ENCODE measurements around the gene SPDEF.

SPDEF gene

DNA sequence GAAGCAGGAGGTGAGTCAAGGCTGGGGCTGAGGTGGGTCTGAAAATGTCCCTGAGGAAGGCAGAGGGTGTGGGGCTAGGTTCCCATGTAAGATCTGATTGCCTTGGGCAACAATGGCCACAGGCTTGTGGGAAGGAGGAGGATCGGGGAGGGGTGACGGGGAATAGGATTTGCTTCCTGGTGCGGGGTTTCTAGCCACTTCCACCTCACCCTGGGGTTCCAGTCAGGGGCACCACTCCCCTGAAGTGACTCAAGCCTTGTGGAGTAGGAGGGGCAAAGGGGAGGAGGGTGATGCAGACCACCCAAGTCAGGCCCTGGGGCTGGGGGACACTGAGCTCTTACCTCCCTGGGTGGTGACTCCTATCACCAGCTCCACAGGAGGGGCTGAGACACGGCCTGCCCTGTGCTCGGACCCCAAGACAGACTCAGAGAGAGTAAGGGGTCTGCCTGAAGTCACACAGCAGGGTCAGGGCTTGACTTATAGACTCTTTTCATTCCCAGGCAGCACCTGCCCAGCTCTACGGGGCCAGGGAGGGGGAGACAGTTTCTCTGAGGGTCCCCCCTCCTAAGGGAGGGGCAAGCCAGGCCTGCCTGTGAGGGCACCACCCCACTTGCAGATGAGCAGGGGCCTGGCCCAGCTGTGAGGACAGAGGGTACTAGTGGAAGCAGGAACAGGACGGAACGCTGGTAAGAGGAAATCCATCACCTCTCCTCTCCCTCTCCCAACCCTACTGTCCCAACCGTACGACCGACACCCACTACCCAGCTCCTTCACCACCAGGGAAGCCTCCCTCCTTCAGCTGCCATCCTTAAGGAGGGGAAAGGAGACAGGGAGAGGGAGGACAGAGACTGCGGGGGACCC, 12.4 kb upstream of the SPDEF start:
- intact Hi-C loops (cut with DNase I): no loop called here

DNA sequence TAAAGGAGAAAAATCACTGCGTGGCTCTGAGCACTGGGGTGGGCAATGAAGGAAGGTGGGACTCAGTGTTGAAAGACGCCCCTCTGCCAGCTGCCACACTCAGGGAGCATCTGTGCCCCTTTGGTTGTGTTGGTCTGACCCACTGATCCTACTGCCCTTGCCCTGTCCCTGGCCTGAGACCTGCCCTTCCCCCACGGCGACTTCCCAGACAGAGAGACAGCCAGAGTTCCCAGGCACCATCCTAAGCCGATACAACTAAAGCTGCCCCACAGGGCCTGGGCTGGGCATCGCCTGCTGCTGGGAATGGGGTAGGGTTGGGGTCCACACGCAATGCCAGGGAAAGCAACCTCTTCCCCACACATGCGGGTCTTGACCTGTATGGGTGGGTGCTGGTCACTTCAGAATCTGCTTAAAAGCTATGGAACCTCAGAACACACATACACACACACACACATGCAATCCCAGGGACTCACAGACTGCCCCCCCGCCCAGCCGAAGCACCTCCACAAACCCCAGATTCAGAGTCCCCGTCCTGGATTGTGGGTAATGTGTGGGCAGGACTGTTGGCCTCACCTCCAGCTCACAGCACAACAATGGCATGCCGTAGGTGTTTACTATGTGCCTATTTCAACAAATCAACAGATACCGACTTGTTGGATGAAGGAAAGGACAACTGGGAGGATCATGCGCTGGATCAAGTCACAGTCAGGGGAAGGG, 10.9 kb upstream of the SPDEF start:
- intact Hi-C loops (cut with DNase I): no loop called here
- no peak for DNase-seq

More for the DNA sequence above, 12.4 kb upstream of the SPDEF start:
- DNase-seq: no peak

DNA sequence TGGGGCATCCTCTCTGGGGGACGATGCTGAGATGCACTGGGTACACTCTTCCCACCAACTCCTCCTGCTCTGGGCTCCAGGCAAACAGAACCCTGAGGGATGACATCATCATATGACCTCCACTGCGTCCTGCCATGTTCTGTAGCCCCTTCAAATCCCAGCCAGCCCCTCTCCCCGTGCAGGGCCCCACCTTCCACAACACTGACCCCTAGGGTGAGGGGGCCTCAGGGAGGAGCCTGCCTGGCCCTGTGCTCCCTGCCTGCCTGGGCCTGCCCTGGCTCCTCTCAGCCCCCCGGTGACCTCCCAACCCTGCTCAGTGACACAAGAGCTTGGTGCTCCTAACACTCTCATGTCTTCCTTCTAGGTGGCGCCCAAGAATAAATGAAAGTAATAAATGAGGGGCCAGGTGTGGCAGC, 9.6 kb upstream of the SPDEF start:
- intact Hi-C loops (cut with DNase I): no loop called here
- DNase-seq: no peak

DNA sequence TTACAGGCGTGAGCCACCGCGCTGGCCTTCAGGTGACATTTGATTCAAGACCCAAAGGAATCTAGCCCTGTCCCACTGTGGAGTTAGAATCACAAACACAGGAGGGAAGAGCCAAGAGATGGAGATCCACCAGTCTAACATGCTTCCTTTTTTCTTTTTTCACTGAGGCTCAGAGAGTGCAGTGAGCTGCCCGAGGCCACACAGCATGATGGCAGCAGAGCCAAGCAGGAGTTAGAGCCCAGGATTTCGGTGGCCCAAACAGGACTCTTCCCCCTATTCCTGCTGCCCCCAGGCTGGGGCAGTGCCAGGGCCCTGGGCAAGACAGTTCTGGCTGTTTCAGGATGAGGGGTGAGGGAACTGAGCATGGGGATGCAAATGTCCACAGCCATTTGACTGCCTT, 8.1 kb upstream of the SPDEF start:
- DNase-seq: no peak
- intact Hi-C loops (cut with DNase I): no loop called here

DNA sequence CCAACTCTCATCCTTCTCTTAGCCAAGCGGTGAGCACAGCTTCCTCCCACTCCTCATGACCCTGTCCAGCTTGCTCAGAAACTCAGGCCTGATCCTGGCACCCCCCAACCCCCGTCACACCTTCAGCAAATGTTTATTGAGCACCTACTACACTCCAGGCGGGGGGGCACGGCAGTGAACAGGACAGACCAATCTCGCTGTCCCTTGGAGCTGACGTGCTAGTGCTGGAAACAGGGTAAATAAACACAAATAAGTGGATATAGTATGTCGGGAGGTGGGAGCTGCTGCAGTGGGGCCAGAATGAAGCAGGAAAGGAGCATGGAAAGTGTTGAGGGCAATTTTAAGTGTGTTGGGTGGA, 7.4 kb upstream of the SPDEF start:
- DNase-seq: no peak
- intact Hi-C loops (cut with DNase I): no loop called here

DNA sequence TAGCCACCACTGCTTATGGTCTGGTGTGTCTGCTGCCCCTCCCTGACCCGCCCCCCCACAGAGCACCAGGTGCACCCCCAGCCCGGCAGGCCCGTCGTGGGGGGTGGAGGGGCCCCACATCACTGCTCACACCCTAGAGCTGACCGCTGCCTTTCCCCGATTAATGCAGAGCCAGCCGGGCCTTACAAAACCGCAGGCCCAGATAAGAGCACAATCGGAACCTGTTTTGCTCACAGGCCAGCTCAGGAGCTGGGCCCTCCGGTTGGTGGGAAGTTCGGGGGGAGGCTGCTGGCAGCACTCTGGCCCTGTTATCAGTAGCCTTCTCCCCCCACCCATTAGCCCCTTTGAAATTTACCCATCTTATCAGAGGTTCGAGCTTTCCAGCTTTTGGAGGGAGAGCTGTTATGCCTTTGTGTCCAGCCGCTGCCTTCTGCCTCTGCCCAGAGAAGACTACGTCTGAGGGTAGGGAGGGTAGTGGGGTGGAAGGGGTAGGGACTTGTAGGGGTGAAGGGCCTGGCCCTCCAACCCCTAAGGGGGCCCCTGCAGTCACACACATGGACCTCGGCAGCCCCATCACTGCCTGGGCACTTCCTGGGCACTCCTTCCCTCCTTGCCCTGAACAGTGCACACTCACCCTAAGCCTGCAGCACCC, 6.9 kb upstream of the SPDEF start:
- intact Hi-C loops (cut with DNase I): no loop called here
- no peak for DNase-seq

DNA sequence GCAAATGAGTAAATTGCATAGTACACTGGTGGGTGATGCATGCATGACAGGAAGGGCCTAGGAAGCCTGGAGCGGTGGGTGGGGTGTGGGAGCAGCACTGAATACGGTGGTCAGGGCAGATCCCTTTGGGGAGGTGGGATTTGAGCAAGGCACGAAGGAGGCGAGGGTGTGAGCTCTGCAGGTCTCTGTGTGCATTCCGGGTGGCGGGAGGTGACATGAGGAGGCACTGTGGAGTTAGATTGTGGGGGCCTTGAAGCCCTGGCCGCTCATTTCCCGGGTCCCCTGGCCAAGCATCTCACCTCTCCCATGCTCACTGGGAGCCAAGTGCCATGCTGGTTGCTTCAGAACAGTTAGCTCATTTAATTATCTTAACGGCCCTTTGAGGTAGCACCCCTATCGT, 6.2 kb upstream of the SPDEF start:
- no peak for DNase-seq
- intact Hi-C loops (cut with DNase I): no loop called here

DNA sequence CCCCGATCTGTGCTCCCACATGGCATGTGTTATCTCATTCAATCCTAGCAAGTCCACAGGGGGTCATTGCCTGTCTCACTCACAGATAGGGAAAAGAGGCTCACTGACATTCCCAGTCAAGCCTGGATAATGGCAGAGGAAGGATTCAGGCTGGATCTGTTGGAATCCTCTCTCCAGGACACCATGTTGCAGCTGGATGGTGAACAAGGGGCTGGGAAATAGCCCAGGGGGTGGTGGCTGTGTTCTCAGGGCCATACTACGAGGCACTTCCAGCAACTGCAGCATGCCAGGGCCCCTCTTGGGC, 5.0 kb upstream of the SPDEF start:
- no peak for DNase-seq
- intact Hi-C loops (cut with DNase I): no loop called here

DNA sequence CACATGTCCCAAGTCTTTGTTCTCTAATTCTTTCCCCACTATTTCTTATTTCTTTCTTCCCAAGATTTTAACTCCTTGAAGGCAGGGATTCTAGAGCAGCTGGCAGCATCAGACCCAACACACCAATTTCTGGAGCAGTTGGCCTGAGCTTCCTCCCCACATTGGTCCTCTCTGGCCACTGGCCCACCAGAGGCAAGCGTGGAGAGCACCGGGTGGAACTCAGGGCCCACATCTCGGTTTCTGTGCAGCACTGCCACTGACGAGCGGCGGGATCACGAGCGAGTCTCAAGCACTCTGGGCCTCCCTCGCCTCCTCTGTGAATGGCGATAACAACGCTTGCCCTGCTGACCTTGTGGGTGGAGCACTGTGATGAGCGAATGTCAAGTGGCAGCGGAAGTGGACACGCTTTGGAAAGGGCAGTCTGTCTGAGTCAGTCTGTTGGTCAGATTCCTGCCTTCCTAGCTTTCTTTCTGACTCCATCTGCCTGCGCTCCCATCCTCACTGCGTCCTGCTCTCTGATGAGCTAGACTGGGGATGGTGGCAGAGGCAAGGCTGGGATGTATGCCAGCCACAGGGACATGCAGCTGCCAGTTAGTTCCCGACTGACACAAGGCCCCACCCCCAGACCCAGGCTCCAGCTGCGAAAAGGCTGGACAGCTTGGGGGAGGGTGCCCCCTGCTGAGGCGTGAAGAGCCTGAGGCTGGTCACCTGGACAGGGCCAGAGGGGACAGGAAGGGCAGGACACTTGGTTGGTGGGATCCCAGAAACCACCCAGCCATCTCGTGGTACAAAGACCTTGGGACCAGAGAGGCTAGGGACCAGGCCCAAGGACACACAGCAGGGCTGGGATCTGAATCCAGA, 4.5 kb upstream of the SPDEF start:
- peak in 2 of 42 donors; percentile 7 to 16 for DNase-seq
- intact Hi-C loops (cut with DNase I): no loop called here

DNA sequence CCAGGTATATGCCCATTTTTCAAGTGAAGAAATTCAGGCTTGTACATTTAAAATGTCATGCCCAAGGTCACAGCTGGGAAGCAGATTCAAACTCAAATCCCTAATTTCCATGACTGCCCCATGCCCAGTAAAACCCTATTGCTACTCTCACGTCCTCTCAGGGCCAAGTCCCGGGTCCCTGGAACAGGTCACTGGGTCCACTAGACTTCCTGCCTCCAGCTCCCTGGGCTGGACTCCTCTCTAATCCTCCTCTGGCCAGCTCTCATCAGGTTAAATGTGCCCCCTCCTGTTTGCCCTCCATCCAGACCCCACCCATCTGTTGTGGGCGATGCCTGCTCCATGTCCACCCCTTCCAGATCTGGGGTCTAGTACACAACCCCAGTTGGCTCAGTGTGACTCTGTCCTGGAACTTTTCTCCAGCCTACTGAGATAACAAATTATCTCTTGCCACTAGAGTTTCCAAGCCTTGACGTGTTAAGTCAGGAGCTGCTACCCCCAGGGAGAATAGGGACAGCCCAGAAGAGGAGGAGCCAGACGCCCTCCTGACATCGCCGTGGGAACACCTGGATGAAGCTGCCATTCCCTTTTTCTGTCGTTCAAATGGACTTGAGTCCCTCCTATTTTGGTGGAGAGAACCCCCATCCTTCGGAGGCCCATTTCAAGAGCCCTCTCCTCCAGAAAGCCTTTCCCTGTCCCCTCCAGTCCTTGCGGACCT, 3.7 kb upstream of the SPDEF start:
- intact Hi-C loops (cut with DNase I): no loop called here
- DNase-seq: no peak

DNA sequence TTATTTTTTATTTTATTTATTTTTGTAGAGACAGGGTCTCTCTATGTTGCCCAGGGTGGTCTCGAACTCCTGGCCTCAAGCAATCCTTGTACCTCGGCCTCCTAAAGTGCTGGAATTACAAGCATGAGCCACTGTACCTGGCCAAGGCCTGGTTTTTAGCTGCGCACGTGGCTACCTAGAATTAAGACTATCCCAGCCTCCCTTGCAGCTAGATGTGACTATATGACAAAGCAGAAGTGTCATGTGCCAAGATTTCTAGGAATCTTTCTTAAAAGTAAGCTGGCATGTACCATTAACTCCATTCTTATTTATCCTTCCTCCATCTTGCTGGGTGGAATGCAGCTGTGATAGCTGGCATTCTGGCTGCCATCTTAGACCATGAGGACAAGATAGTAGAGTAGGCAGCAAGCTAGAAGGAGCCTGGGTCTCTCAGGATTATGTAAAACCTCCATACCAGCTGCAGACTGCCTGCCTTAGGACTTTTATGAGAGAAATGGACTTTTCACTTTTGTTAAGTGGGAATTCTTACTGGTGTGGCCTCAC, 2.1 kb upstream of the SPDEF start:
- DNase-seq: no peak
- intact Hi-C loops (cut with DNase I): no loop called here

DNA sequence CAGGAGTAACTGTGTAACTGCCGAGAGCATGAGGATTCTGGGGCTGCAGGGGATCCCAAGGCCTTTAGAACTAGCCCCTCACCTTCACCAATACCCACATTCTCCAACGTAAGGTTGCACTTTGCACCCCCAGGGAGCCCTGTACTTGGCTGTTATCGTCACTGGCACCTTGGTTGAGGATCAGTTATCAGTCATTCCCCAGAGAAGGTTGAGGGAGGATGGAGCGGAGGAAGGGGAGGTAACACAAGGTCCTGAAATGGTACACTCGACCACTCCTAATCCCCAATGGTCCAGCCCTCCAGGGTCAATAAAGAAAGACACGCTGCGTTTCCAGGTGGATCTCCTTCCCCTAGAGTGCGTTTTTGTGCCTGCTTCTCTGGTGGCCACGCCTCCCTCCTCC, 1.1 kb upstream of the SPDEF start:
- intact Hi-C loops (cut with DNase I): no loop called here
- DNase-seq: no peak

DNA sequence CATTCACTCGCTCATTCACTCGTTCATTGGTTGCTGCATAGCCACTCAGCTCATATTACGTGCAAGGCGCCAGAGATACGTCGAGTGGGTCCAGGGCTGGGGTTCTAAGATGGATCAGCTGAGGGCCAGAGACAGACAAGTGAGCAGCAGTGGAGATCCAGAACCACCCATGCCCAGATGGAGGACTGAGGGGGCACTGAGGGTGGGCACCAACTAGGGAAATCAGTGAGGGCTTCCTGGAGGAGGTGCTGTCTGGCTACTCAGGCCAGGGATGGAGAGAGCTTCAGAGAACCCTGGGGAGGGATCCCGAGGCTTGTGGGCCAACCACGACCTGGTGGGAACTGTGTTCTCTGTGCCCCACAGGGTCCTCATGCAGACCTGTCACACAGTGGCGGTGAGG, 364 bp upstream of the SPDEF start:
- DNase-seq: no peak
- intact Hi-C loops (cut with DNase I): no loop called here

DNA sequence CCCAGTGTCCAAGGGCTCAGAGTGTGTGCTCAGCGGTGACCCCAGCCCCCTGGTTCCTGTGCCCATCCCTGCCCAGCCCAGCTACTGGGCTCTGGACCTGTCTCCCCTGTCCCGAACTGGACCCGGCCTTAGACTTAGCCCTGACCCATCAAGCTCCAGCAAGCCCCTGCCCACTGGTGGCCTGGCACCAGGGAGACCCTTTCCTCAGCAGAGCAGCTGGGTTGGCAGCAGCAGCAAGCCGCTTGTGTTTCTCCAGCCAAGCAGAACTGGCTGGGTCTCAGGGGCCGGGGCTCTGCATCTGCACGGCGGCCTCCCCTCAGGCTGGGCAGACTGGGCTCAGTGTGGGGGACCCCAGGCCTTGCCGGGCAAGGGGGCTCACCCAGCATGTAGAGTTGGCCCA, 801 bp downstream of the SPDEF start:
- intact Hi-C loops (cut with DNase I): no loop called here
- no peak for DNase-seq

DNA sequence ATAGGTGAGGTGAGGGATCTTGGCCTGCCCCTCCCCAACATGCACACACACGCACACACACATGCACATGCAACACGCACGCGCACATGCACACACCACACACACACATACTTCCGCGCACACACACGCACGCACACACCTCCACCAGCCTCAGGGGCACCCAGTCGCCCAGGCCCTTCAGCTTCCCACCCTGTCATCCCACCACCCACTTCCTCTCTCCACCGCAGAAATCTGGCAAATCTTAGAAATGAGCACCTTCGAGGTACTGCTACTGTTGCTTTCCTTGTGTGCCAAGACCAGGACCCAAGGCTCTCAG, 1.2 kb downstream of the SPDEF start:
- DNase-seq: no peak

DNA sequence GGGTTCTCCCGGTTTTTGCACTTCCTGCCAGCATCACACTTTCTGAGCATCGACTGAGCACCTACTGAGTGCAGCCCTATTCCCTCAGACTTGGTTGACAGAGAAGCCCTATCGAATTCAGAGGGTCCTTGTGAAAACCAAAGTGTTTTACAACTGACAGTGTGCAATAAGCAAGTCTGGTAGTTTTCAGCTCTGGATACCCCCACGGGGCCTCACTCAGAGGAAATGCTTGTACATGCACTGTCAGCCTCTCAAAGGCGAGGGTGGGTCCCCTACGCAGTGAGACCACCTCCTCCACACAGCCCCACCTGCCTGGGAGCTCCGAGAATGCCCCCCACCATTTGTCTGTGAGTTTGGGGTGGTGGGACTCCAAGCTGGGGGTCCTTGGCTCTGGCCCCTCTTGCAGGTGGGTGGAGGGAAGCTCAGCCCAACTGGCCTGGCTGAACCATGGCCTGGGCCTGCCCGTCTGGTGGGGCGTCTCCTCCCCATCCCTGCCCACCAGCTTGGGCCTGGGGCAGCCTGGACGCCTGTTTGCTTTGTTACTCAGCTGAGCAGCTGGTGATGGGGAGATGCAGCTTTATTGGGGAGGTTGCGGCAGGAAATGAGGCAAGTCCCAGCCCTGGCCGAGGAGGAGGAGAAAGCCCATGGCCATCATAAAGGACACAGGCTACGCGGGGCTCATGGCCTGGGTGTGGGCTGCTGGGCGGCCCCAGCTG, 1.7 kb downstream of the SPDEF start:
- no peak for DNase-seq
- intact Hi-C loops (cut with DNase I): no loop called here

More for the DNA sequence above, 1.2 kb downstream of the SPDEF start:
- intact Hi-C loops (cut with DNase I): no loop called here

DNA sequence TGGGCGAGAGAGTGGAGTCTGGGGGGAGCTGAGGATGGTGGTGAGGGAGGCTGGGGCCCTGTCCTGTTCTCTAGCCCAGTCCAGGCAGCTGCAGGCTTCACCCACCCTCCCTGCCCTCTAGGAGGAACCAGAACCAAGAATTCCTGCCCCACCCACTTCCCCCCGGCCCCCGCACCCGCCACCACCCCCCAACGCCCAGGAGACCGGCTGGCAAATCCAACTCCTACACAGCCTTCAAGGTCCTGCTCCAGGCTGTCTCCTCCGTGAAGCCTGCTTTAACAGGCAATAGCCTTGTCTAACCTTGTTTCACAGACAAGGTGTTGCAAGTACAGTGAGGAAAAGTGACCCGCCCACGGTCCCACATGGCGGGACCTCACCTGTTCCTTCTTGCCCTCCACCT, 2.4 kb downstream of the SPDEF start:
- DNase-seq: no peak
- intact Hi-C loops (cut with DNase I): no loop called here

DNA sequence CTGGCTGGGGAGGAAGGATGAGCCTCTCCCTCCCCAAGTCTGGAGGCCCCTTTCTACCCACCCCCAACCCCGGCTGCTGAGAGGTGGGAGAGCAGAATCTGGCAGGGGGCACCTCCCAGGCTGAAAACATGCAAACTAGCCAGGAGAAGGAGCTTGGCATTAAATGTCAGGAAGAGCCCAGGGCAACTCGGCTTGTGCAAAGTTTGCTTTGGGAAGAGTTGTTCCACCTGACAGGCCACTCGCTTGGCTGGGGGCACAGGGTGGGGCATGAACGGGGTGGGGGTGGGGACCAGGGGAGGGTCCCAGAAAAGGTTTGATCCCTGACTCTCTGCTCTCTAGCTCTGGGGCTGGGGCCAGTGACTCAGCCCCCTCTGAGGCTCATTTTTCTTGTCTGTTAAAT, 3.0 kb downstream of the SPDEF start:
- intact Hi-C loops (cut with DNase I): no loop called here
- no peak for DNase-seq
